GM12872 (cell line): ENCODE measurements around the gene SEC16A.

ENCODE experiments used
- CTCF ChIP-seq: IDR thresholded peaks from 3 replicates; pipeline ENCODE4 v1.5.1; 2011; ENCODE audit warnings: low read depth, mild to moderate bottlenecking, low read length, moderate library complexity; ENCODE audit not compliant: insufficient read depth

SEC16A gene

GRCh38 chr9:136527721-136528710 is 45.2 kb upstream of the SEC16A start:
- TF ChIP-seq CTCF, result no peak

- TF ChIP-seq CTCF, result no peak
These were observed 44.3 kb upstream of the SEC16A start for GRCh38 chr9:136527131-136527530.

- no peak for TF ChIP-seq CTCF
These were observed 43.8 kb upstream of the SEC16A start for GRCh38 chr9:136526625-136527066.

GRCh38 chr9:136525841-136526499 is 43.1 kb upstream of the SEC16A start:
- no peak for TF ChIP-seq CTCF

GRCh38 chr9:136525207-136525606 is 42.4 kb upstream of the SEC16A start:
- TF ChIP-seq CTCF, result no peak

GRCh38 chr9:136522314-136523237 is 39.7 kb upstream of the SEC16A start:
- no peak for TF ChIP-seq CTCF
